CD4-positive, alpha-beta T cell treated with Interleukin-1 beta for 1 hour (primary cell): ENCODE measurements around the gene GOLT1A.
A peak's percentile ranks its signal among the peaks of the same experiment; 100 is the strongest.

ENCODE experiments used
- DNase-seq, 2 donors: peaks; one replicate each; pipeline ENCODE4 v3.0.0-alpha.2; 2020 to 2022

GOLT1A gene, protein sequence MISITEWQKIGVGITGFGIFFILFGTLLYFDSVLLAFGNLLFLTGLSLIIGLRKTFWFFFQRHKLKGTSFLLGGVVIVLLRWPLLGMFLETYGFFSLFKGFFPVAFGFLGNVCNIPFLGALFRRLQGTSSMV

GRCh38 chr1:204213668-204214662 is at the start of gene GOLT1A:
TSS of gene GOLT1A (minus strand) at chr1:204213988. CDS start at chr1:204213906, 82 bp downstream.
- DNase-seq = peak; percentile 21 to 37

- no peak for DNase-seq
These were observed 49.6 kb upstream of the GOLT1A start for GRCh38 chr1:204263254-204263910.

GRCh38 chr1:204262506-204263253 is 48.9 kb upstream of the GOLT1A start:
- no peak for DNase-seq

DNA sequence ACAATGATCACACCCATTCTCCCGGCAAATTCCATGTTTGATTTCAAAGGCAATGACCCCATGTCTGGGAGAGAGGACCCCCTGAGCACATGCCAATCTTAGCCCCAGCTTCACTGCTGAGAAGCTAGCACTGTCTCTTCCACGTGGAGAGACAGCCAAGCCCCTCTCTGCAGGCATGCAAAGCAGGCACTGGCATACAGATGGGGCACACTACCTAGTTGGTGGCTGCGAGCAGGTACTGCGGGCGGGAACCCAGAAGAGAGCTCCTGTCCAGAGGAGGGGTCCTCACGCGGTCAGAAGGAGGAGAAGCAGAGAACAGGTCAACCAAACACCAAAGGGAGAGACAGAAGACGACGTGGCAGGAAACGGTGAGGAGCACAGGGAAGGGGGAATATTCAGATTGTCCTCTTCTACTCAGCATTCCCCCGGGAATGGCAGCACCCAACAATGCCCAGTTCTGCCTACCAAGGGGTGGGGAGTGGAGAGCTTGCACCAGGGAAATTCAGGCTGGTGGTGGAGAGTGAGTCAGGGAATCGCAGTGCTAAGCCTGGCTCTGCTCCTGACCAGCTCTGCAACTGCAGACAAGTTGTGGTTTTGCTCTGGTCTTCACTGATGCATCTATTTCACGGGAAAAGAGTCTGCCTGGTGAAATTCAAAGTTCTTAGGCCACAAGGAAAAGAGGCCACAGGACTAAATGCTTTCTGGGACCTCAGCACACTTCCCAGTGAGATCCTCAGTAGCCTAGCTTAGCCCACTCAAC is 48.1 kb upstream of the GOLT1A start:
- no peak for DNase-seq

GRCh38 chr1:204261266-204261665 is 47.5 kb upstream of the GOLT1A start:
- no peak for DNase-seq

DNA sequence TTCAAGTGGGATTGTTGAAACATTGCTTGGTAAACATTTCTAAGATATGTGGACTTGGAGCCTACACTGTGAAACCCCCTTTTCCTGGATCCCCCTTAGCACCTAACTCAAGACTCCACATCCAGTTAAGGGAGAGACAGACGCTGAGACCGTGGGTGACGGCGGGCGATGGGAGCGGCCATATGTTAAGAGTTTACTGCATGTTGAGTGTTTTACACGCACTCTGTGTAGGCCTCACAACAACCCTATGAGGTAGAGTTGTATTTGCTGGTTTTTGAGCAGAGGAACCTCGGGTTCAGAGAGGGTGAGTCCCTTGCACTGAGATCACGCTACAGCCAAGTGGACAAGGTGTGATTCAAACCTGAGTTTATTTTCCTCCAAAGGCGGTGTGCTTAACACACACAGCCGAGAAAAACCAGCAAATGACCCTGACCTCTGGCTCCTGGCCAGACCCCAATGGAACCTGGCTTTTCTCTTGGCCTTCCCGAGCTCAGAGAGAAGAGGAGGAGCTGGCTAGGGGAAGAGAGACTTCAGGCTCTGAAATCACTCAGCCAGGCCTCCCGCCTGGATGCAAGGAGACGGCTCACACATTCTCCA is 46.9 kb upstream of the GOLT1A start:
- DNase-seq = no peak

- no peak for DNase-seq
These were observed 46.0 kb upstream of the GOLT1A start for GRCh38 chr1:204259782-204260181.

DNA sequence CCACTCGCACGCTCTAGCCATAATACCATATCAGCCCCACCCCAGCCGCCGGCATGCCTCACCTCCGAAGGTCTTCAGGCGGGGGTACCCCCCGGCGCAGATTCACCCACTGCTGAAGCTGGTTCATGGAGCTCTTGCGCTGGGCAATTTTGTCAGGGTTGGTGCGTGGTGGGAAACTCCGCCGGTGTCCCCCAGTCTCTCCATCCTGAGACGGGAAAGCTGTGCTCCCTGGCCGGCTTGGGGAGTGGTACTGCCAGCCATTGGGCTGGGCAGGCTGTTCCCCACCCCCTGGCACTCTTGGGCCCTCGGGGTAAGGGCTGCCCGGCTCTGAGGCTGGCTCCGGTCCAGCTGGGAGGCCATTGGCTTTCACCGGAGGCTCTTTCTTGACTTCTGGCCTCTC is 45.4 kb upstream of the GOLT1A start:
- no peak for DNase-seq

- DNase-seq = peak; percentile 7 to 10
These were observed 44.7 kb upstream of the GOLT1A start for GRCh38 chr1:204258213-204259115.

- DNase-seq = no peak
These were observed 43.7 kb upstream of the GOLT1A start for GRCh38 chr1:204257446-204257845.

- DNase-seq = no peak
These were observed 42.7 kb upstream of the GOLT1A start for GRCh38 chr1:204256531-204256930.

GRCh38 chr1:204255966-204256365 is 42.2 kb upstream of the GOLT1A start:
- no peak for DNase-seq

- no peak for DNase-seq
These were observed 41.4 kb upstream of the GOLT1A start for GRCh38 chr1:204255225-204255624.

DNA sequence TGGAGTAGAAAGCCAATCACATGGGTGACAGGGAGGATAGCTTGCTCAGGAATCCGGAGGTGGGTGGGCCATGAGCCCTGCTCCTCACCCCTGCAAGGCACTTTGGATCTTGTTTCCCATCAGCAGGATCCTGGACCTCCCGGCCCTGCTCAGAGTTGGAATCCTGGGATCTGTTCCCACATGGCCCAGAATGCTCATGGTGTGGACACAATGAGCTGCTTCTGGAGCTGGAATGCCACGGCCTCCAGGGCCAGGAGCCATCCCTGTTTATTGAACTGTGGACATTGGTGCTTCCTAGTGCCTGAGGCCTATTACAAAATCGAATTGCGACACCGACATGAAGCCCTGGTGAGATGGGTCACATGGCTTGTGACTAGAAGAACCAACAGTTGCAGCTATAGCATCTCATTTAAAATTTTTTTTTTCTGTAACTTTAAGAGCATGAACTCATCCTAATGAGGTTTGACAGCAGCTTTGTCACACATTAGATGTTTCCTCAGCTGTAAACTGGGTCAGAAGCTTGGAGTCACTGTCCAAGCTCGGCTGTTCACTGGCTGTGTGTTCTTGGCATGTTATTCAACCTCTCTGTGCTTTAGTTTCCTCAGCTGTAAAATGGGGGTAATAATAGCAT is 40.4 kb upstream of the GOLT1A start:
- peak in 1 of 2 donors; percentile 34 for DNase-seq

DNA sequence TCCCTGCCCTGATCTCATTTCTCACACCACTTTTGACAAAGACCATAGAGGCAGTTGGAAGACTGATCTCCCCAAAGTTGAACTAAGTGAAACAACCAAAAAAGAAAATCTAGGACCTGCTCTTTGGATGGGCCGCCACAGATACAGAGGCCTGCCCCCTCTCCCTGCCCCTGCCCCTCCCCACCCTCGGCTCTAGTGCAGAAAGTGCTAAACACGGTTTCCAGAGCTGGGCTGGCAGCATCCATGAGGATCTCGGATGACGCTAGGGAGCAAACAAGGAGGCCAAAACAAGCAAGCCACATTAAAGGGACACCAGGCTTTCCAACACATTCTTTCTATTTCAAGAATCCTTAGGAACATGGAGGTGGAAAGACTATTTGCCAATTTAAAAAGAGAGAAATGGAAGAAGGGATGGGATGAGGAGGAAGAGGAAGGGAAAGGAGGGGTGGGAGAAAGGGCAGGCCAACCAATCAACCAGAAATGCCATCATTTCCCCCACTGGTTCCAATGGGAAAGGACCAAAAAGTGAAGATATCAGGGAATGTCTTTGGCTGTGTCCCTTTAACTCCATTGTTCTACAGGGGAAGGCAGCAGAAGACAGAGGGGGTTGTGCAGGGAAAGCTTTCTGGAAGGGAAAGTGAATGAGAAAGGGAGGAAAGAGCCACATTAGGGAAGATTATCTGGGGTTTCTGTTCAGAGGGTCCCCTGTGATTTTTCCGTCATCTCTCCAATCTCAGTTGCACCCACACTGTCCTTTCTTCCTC is 38.3 kb upstream of the GOLT1A start:
- no peak for DNase-seq

DNA sequence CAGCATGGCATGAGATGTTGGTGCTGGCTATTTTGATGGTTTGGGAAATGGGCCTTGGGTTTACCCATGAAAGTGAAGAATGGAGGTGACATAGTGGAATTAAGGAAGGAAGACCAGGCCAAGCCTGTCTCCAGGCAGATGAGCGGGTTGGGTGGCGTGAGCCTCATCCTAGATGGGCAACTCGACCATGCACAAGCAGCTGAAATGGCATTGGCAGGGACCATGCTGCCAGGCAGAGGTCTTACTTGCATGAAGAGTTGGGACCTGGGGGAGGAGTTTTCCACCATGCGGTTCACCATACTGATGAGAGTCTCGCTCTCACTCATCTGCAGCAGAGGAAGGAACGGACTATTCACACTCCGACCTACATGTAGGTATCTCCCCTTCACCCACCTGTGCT is 37.5 kb upstream of the GOLT1A start:
- no peak for DNase-seq

DNA sequence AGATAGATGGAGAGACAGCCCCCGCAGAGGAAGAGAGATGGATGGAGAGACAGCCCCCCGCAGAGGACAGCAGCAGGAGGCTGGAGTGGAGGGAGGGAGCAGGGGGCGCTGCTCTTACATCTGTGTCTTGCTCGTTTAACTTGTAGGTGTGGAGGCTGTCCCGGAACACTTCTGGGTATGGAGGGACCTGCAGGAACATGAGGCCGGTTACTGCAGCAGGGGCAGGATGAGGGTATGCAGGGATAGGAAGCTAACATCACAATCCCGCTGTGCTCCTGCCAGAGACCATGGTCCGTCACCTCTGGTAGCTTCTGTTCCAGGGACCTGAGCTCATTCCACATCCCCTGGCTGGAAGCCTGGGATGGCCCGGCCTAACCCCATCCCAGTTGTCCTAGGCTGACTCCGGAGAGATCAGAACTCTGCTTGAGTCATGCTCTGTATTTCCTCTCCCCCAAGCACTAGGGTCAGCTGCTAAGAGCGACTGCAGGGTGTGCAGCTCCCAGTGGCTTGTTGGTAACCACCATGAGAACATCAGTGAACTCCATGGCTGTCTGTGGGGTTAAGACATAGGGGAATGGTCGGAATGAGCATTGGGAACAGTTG is 36.7 kb upstream of the GOLT1A start:
- DNase-seq = no peak

DNA sequence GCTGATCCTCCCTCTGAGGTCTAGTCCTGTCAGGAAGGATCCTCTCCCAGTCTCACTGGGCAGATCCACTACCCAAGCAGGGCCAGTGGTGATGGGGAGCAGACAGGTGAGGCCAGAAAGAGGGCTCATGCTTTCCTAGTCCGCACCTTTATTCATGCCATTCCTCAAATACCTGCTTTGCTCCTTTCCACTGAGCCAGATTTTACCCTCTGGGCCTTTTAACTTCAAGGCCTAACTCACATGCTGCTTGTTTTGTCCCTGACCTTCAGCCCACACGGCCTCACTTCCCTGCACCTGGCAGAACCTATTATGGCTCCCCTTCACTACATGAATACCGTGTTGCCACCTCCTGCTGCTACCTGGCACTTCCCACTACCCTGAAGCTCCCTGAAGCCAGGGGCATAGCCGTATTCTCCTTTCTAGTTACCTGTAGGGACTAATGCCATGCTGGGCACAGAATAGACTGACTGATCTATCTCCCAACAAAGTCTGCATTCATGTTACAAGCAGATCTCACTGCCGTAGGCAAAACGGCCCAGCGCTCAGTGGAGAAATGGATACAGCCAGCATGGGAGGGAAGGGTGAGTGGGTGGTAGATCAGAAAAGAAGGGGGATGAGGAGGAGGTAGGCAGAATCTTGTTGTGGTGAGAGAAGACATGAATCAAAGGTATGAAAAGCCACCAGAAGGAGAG is 36.1 kb upstream of the GOLT1A start:
- DNase-seq = no peak
